Gastroesophageal sphincter (tissue), 3 donors: Measurements from ENCODE around the gene EIF4E3.

ENCODE experiments used
- POLR2A ChIP-seq, 2 donors: fragments of 450-650 bp; IDR thresholded peaks; one replicate each; pipeline ENCODE4 v1.6.1; 2017; ENCODE audit warnings: antibody characterized with exemption in 2 of 2, mild to moderate bottlenecking in 2 of 2, moderate library complexity in 1 of 2
- TF ChIP-seq, protein P1 (sequence below), 4 experiments: fragments of 200-600 bp in 2 of 4; fragments of 450-650 bp in 2 of 4; sonication (generic) in 1 of 4; IDR thresholded peaks; one replicate each; pipeline ENCODE4 v1.5.1; 2017 to 2019; ENCODE audit warnings: antibody characterized with exemption in 4 of 4, mild to moderate bottlenecking in 2 of 4, moderate library complexity in 2 of 4

GRCh38 chr3:71657831-71658530 lies 67.2 kb downstream of the EIF4E3 start:
- TF ChIP-seq POLR2A (IDR thresholded peaks at IDR 0.05), result no peak
- TF ChIP-seq, protein P1, sequence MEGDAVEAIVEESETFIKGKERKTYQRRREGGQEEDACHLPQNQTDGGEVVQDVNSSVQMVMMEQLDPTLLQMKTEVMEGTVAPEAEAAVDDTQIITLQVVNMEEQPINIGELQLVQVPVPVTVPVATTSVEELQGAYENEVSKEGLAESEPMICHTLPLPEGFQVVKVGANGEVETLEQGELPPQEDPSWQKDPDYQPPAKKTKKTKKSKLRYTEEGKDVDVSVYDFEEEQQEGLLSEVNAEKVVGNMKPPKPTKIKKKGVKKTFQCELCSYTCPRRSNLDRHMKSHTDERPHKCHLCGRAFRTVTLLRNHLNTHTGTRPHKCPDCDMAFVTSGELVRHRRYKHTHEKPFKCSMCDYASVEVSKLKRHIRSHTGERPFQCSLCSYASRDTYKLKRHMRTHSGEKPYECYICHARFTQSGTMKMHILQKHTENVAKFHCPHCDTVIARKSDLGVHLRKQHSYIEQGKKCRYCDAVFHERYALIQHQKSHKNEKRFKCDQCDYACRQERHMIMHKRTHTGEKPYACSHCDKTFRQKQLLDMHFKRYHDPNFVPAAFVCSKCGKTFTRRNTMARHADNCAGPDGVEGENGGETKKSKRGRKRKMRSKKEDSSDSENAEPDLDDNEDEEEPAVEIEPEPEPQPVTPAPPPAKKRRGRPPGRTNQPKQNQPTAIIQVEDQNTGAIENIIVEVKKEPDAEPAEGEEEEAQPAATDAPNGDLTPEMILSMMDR (IDR thresholded peaks at IDR 0.05), result peak in 1 of 4 experiments; percentile 8
